ENCODE data around the gene PSRC1.

The PSRC1 gene

DNA sequence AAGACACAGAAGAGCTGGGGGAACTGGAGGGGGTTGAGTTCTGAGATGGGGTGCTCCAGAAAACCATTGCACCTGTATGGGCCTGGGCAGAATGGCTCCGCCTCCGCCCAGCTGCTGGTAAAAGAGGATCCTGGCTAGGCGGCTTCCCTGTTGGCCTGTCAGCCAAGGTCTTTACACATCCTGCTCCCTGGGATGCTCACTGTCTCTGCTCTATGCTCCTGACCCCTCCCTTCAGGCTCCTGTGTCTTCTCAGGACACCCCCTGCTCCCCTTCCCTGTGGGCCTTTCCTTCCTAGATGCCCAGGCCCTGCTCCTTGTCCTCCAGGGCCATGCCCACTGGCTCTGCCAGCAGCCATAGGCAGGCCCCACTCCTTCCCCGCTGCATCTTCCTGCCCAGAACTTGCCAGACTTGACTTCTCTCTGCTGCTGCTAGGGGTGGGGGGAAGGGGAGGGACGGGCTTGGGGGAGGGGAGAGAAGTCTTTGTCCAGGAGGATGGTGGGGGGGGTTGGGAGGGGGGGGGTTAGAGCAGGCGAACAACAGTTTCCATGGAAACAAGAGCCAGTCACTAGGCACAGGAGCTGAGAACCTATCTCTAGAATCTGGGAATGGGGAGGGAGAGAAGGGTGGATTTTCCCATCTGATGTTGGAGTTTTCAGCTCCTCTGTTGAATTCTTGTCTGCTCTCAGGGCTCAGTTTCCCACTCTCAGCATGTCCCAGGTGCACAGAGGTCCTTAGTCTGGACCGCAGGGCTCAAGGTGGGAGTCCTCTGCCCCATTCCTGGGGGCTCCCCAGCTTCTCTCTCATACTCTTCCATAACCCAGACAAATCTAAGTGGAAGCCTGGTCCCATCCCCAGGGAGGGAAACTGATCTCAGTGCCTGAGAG, 23.0 kb downstream of the PSRC1 start:
- no peak overlapping the region for H4K8ac ChIP-seq (ENCODE audit: low read length)
- H2AFZ ChIP-seq (ENCODE audit: low read depth, low read length) = no peak overlapping the region
- peaks cover 0 to 32% of the 10 kb centered on the region in 2 experiments for H3K27me3 ChIP-seq (ENCODE audit: control insufficient read depth in 1 of 2, insufficient read depth in 1 of 2, low read length in 2 of 2)
- H3K18ac ChIP-seq (ENCODE audit: low read depth in 1 of 2, low read length in 2 of 2) = no peak overlapping the region
- no peak overlapping the region for H3K4me2 ChIP-seq (ENCODE audit: low read length, poor library complexity, severe bottlenecking)
- no peak overlapping the region for H2BK12ac ChIP-seq (ENCODE audit: low read length in 2 of 2)
- H3K9me3 ChIP-seq (ENCODE audit: control insufficient read depth, low read length) = no peaks in the 10 kb centered on the region
- no peak overlapping the region for H3K23ac ChIP-seq (ENCODE audit: low read length in 2 of 2)
- no peak overlapping the region for H2AK5ac ChIP-seq (ENCODE audit: low read length, severe bottlenecking)
- no peak overlapping the region for H4K91ac ChIP-seq (ENCODE audit: low read length)
- H3K4me1 ChIP-seq (ENCODE audit: control insufficient read depth, insufficient read depth, low read depth, low read length) = peaks cover 43% of the 10 kb centered on the region
- 77% methylated on average over 5 of the region's 7 CpGs for WGBS
- H3K36me3 ChIP-seq (ENCODE audit: control insufficient read depth in 1 of 2, insufficient read depth in 2 of 2, low read depth in 1 of 2, low read length in 2 of 2) = peaks cover 0 to 53% of the 10 kb centered on the region in 2 experiments
- H3K79me1 ChIP-seq (replicated peaks; ENCODE audit: low read length, poor library complexity, severe bottlenecking) = peaks cover 3% of the 10 kb centered on the region
- H3K4ac ChIP-seq (ENCODE audit: low read depth in 1 of 2, low read length in 2 of 2) = no peak overlapping the region
- no peak overlapping the region for H3K4me3 ChIP-seq (ENCODE audit: insufficient read depth in 1 of 2, low read depth in 1 of 2, low read length in 2 of 2)
- DNase-seq = no peak
- H3K9ac ChIP-seq (ENCODE audit: low read length) = no peak overlapping the region
- H2BK15ac ChIP-seq (ENCODE audit: low read depth, poor library complexity, severe bottlenecking) = no peak overlapping the region
- H3K27ac ChIP-seq (ENCODE audit: low read length, poor library complexity, severe bottlenecking) = no peak overlapping the region
- no peak overlapping the region for H2BK120ac ChIP-seq (ENCODE audit: low read depth, low read length)
- H3K14ac ChIP-seq (ENCODE audit: low read length in 2 of 2) = no peak overlapping the region
- no peak overlapping the region for H2BK5ac ChIP-seq (ENCODE audit: low read depth, low read length, poor library complexity, severe bottlenecking)

- Histone ChIP-seq H3K36me3 (ENCODE audit: control insufficient read depth in 1 of 2, insufficient read depth in 2 of 2, low read depth in 1 of 2, low read length in 2 of 2) (peaks cover 0 to 42% of the 10 kb centered on the region in 2 experiments), H3K18ac (ENCODE audit: low read depth in 1 of 2, low read length in 2 of 2) (no peak overlapping the region), H4K91ac (ENCODE audit: low read length) (no peak overlapping the region), H3K4me1 (ENCODE audit: control insufficient read depth, insufficient read depth, low read depth, low read length) (peaks cover 51% of the 10 kb centered on the region), H3K4me2 (ENCODE audit: low read length, poor library complexity, severe bottlenecking) (no peak overlapping the region), H2BK5ac (ENCODE audit: low read depth, low read length, poor library complexity, severe bottlenecking) (no peak overlapping the region), H3K9ac (ENCODE audit: low read length) (no peak overlapping the region), H2BK12ac (ENCODE audit: low read length in 2 of 2) (no peak overlapping the region), H3K14ac (ENCODE audit: low read length in 2 of 2) (no peak overlapping the region), H3K9me3 (ENCODE audit: control insufficient read depth, low read length) (no peaks in the 10 kb centered on the region), H2BK15ac (ENCODE audit: low read depth, poor library complexity, severe bottlenecking) (no peak overlapping the region), H3K27ac (ENCODE audit: low read length, poor library complexity, severe bottlenecking) (no peak overlapping the region), H2AK5ac (ENCODE audit: low read length, severe bottlenecking) (no peak overlapping the region), H4K8ac (ENCODE audit: low read length) (no peak overlapping the region), H2BK120ac (ENCODE audit: low read depth, low read length) (no peak overlapping the region), H3K27me3 (ENCODE audit: control insufficient read depth in 1 of 2, insufficient read depth in 1 of 2, low read length in 2 of 2) (peaks cover 0 to 36% of the 10 kb centered on the region in 2 experiments), H3K79me1 (replicated peaks; ENCODE audit: low read length, poor library complexity, severe bottlenecking) (peaks cover 3% of the 10 kb centered on the region), H2AFZ (ENCODE audit: low read depth, low read length) (no peak overlapping the region), H3K23ac (ENCODE audit: low read length in 2 of 2) (no peak overlapping the region), H3K4me3 (ENCODE audit: insufficient read depth in 1 of 2, low read depth in 1 of 2, low read length in 2 of 2) (peak overlapping the region in 1 of 2 experiments; percentile 12), H3K4ac (ENCODE audit: low read depth in 1 of 2, low read length in 2 of 2) (no peak overlapping the region)
- WGBS = 97% methylated on average over 69 of the region's 69 CpGs
- no peak for DNase-seq
Observed at GRCh38 chr1:109258481-109259466, 24.2 kb downstream of the PSRC1 start.

DNA sequence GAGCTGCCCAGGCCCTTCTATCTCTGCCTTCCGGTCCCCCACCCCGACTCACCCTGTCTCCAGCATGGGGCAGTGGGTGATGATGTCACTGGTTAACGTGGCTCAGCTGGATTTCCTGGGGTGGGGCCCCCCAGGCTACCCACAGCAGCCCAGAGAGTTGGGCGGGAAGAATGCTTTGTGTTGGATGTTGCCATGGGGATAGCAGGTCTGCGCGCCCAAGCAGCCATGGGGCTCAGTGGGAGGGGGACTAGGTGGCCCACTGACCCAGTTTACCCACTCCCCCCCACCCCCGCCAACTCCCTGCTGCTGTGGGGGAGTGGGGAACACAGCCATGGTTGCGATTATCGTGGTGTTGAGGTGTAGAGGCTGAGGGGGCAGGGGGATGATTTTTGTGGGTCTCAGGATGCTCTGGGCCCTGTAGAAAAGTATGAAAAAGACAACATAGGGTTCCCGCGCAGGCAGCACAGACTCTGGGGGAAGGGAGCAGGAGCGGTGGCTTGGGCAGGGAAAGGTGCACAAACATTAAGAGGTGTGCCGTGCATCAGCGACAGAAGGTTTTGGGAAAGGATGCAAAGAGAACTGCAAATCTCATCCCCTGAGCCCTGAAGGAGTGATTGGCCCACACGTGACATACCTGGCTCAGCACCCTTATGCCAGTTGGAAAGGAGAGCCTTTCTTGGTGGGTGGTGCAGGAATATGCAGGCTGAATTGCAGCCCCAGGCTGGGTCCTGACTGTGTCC, 25.1 kb downstream of the PSRC1 start:
- no peak for DNase-seq
- Histone ChIP-seq H2BK5ac (ENCODE audit: low read depth, low read length, poor library complexity, severe bottlenecking) (no peak overlapping the region), H3K4me3 (ENCODE audit: insufficient read depth in 1 of 2, low read depth in 1 of 2, low read length in 2 of 2) (no peak overlapping the region), H4K8ac (ENCODE audit: low read length) (no peak overlapping the region), H3K14ac (ENCODE audit: low read length in 2 of 2) (no peak overlapping the region), H2AK5ac (ENCODE audit: low read length, severe bottlenecking) (peak overlapping the region; percentile 28), H3K9me3 (ENCODE audit: control insufficient read depth, low read length) (no peaks in the 10 kb centered on the region), H3K4me2 (ENCODE audit: low read length, poor library complexity, severe bottlenecking) (no peak overlapping the region), H3K18ac (ENCODE audit: low read depth in 1 of 2, low read length in 2 of 2) (no peak overlapping the region), H3K27ac (ENCODE audit: low read length, poor library complexity, severe bottlenecking) (no peak overlapping the region), H3K4me1 (ENCODE audit: control insufficient read depth, insufficient read depth, low read depth, low read length) (peaks cover 51% of the 10 kb centered on the region), H2BK120ac (ENCODE audit: low read depth, low read length) (no peak overlapping the region), H2AFZ (ENCODE audit: low read depth, low read length) (no peak overlapping the region), H3K23ac (ENCODE audit: low read length in 2 of 2) (no peak overlapping the region), H3K27me3 (ENCODE audit: control insufficient read depth in 1 of 2, insufficient read depth in 1 of 2, low read length in 2 of 2) (peaks cover 0 to 30% of the 10 kb centered on the region in 2 experiments), H3K4ac (ENCODE audit: low read depth in 1 of 2, low read length in 2 of 2) (no peak overlapping the region), H2BK15ac (ENCODE audit: low read depth, poor library complexity, severe bottlenecking) (no peak overlapping the region), H2BK12ac (ENCODE audit: low read length in 2 of 2) (no peak overlapping the region), H3K9ac (ENCODE audit: low read length) (no peak overlapping the region), H3K79me1 (replicated peaks; ENCODE audit: low read length, poor library complexity, severe bottlenecking) (peaks cover 3% of the 10 kb centered on the region), H4K91ac (ENCODE audit: low read length) (peak overlapping the region; percentile 20), H3K36me3 (ENCODE audit: control insufficient read depth in 1 of 2, insufficient read depth in 2 of 2, low read depth in 1 of 2, low read length in 2 of 2) (peaks cover 0 to 35% of the 10 kb centered on the region in 2 experiments)
- WGBS = 92% methylated on average over 12 of the region's 15 CpGs
